Stromal cell of bone marrow (primary cell): ENCODE measurements around the gene PDE2A.

Experiments used
- DNase-seq: peaks from one replicate; pipeline ENCODE4 v3.0.0-alpha.2; 2012; ENCODE audit warnings: low read depth

Gene PDE2A

DNA sequence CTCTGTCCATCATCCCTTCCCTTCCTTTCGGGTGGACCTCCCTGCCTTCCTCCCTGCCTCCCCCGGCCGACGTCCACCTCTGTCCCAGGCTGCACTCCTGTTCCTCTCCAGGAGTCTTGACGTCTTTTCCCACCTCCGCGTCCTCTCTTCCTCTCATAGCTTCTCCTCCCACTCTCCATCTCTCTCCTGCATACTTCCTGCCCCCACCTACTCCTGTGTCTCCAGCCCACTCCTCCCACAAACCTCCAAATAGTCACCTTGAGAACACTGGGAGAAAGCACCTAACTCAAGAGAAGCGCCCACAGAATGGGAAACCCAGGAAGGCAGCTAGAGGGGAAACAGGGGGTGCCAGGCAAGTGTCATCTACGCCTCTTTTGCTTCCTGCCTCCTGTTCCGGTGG is 60.8 kb downstream of the PDE2A start:
- DNase-seq = no peak

DNA sequence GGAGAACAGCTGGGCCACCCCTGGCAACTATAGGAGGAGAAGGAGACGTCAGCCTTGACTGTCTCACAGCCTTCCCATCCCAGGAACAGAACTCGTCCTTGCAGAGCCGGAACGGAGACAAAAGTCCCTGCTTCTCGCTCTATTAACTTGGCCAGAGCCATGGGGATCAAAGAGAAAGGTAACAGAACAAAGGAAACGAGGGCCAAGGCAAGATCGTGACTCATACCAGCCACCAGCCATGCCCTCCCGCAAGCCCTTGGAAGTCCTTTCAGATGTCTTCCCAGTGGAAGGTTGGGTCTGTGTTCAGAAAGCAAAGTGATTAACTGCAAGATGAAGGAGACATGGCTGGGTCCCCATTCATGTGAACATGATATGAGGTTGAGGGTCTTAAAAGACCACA is 64.7 kb downstream of the PDE2A start:
- DNase-seq = no peak

DNA sequence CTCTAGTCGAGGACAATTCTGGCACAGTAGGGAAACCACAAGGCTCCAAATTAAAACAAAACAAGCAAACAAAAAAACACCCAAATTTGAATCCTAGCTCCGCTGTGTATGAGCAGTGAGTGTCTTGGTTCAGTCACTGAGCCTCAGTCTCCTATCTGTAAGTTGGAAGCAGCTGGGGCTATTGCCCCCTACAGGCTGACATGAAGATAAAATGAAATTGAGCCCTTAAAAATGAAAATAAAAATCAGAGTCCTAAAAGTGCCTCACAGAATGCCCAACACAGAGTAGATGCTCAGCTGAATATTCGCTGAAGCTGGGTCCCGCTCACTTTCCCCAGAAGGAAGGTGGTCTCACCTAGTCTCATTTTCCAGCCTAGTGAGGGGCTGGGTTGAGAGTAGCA is 65.2 kb downstream of the PDE2A start:
- no peak for DNase-seq

DNA sequence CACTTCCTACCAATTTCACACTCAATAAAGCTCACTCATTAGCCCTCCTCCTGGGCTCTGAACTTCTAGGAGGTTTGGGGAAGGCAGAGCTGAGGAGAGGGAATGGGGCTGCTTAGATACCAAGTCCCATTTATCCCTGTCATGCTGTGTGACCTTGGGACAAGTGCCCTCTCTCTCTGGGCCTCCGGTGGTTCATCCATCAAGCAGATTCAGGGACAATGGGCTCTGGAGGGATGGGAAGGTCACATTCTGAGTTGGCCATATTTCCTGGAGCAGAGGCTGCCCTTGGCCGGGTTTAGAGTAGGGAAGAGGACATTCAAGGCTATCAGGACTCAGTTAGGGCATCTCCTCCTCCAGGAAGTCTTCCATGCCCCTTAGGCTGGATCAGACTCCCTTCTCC is 66.7 kb downstream of the PDE2A start:
- no peak for DNase-seq

DNA sequence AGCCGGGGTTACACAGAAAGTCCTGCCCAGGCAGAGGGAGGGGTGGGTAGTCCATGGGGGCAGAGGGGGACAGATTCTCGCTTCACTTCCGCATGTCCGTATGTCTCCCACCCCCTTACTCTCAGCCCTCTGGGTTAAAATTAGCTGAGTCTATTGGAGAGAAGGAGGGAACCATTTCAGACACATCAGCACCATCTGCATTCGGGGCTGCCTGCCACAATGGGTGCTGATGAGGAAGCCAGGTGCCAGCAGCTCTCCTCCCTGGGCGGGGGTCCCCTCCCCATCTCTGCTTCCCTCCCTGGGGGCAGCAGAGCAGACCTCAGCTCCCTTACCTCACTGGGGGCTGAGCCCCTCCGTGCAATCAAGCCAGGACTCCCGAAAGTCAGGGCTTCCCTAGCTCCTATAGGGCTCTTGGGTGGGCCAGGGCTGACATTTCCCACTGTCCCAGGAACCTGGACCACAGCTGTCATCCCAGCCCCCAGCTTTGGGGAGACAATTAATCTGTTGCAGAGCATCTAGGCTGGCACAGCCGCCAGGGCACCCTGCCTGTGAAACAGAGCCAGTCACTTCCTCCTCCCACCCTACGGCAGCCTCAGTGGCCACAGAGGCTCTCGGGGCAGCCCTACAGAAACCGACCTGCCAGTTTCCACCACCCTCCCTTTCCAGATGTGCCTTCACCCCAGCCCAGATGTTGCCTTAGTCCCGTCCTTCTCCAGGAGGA is 67.3 kb downstream of the PDE2A start:
- no peak for DNase-seq

DNA sequence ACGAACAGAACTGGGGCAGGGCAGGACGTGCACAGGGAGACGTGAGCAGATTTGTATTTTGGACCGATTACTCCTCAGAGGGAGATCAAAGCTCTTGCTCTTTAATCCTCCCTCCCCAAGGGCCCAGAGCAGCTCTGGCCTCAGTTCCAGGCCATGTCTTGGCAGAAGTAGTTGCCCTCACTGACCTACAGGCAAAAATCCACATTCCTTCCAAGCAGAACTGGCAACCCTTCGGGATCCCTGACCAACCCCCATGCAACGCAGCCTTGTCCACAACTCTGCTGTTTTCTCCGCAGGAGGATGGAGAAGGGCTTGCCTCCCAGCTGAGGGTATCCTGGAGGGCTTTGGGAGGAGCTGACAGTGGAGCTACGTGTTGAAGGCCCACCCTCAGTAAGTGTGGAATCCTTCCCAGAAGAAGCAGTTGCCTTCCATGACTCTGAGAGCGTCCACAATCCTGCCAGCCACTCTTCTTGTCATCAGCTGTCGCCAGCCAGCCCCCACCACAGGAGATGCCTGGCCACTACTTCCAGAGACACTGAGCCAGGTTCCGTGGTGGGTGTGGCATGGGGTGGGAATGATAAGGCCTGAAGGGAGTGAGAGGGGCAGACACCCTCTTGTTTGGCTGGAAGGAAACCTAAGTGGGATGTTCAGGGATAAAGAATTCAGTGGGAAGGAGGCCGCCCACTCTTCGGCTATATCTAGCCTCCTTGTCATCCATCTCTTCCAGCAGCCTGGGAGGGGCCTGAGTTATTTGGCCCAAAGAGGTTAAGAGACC is 68.1 kb downstream of the PDE2A start:
- DNase-seq = no peak

DNA sequence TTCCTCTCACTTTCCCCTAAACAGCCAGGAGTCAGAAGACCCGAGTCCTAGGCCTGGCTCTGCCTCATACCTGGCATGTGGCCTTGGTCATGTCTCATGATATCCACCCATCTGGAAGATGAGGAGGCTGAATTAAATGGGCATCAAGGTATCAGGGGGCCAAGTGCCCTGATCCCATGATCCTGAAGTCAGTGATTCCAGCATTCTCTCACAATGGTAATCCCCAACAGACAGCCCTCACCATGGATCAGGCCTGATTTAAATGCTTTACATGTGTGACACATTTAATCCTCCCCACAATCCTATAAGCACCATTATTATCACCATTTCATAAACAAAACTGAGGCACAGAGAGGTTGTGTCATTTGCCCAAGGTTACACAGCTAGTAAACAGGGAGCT is 70.0 kb downstream of the PDE2A start:
- DNase-seq = no peak

DNA sequence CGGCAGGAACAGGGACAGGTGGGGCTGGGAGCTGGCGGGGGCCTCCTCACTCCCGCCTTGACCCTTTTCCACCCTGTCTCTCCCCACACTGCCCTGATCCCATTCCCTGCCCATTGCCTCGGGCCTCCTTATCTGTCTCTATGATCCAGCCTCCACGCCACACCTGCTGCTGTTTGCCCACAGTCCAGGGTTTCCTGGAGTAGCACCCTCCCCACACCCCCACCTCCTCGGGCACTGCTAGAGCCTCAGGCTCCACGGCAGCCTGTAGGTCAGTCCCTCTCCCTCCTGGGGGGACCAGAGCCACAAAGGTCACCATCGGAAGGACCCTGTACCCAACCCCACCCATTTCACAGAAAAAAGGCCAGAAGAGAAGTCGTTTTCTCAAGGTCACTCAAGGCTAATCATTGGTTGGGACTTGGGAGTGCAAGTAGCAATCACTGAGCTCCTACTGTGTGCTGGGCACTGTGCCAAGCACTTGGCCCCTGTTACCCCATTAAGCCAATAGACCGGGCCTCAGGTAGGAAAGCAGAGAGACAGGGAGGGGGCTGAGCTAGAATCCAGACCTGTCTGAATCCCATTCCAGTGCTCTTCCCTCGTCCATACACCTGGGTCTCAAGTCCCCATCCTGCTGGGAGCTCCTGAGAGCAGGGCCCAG is 71.8 kb downstream of the PDE2A start:
- no peak for DNase-seq

DNA sequence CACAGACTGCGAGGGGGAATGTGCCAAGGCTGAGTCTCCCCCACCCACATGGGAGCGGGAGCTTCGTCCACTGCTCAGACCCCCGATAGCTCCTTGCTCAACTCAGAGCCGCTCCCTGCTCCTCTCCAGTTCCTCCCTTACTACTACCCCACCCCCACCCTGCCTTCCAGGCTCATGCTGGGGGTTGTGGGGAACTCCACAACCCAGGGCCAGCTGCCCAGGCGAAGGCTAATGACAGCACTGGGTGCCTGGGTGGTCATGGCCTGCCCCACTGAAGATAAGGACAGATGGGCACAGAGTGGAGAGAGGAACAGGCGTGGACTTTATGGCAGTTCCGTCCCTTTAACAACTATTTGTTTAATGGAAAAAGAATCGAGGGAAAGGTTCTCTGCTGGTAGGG is 73.7 kb downstream of the PDE2A start:
- no peak for DNase-seq

DNA sequence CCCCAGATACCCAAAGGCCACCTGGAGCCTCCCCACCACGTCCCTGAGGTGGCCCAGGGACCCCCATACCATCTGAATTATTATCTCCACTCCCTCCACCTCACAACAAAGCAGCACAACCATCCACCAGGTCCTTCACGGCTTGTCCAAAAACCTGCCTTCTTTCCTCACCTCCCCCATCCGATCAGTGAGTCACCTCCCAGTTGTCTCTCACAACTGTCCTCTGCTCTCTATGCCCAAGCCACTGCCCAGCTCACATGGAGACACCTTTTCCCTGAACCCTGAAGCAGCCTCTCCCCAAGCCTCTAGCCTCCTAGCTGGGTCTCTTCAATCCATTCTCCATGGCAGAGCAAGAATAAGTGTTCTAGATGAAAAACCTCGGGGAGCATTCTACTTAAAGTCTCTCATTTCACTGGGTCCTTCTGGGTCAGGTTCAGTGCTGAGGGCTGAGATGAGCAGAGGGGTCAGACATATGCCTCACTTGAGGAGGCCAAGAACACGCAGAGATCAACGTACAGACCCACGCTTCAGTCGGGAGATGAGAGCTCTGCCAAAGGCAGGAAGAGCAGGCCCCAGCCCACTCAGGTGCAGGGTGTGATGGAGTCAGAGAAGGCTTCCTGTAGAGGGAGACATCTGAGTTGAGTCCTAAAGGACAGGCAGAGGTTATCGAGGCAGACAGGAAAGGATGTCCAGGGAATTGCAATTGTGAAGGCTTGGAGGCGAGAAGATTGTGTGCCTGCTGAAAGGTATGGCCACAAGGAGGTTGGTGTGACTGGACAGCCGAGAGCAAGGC is 74.7 kb downstream of the PDE2A start:
- DNase-seq = no peak

DNA sequence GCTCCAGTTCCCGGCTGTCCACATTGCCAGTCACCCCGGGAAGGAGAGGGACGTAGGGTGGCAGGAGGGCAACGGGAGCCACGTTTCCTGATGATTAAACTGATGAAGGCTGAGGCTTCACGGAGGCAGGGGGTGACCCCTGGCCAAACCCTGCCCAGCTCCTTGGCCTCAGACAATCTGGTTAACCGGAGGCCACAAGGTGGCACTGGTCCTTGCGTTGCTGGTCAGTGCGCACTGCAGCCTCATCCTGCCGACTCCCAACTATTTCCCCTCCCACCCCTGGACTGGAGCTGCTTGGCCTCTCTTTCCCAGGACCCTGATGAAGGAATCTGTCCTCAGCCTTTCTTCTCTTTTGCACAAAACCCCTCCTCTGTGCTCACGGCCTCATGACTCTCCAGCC is 75.3 kb downstream of the PDE2A start:
- DNase-seq = no peak

DNA sequence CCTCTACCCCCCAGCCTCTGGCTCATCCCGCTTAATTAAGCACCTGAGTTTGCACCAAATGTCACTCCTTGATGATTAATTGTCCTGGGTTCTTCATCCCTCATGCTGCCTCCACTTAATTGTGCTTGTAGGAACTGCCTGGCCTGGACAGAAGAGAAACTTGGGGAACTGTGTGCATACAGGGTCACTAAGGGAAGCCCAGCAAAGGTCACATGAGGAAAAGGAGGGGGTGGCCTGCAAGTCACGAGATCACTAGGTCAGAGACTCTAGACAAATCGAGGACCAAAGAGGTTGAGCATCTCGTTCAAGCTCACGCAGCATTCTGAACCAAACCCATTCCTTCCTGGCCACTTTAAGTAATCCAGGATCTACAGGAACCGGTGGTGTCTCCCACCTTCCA is 75.8 kb downstream of the PDE2A start:
- no peak for DNase-seq

DNA sequence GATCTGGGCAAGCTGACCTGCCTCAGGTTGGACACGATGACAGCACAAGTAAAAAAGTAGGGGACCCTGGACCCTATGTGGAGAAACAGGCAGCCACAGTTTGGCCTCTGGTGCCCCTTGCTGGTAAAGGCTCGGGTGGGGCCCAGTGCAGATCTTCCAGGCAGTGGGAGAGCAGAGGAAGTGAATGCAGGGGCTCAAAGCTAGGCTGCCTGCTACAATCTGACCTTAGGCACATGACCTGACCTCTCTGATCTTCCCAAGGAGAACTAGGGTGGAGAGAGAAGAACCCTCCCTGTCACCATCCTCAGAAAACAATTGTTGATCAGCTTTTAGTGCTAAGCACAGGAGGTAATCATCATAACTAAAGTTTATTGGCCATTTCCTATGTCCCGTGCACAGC is 76.5 kb downstream of the PDE2A start:
- no peak for DNase-seq

DNA sequence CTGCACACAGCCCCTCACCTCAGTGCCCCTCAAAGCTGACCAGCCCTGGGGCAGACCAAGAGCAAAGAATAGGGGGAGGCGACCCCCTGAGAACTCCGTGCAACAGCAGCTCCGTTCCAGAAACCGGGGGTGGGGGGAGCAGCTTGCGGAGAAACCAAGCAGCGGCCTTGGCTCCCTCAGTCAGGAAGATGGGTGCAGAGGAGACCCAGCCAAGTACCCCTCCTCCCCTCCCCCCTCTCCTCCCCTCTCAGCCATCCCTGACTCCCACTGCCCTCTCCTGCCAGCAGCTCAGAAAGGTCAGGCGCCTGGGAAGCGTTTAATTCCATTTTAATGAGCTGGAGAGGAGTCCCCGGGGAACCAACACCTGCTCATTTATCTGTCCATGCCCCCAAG is 78.9 kb downstream of the PDE2A start:
- DNase-seq = no peak

DNA sequence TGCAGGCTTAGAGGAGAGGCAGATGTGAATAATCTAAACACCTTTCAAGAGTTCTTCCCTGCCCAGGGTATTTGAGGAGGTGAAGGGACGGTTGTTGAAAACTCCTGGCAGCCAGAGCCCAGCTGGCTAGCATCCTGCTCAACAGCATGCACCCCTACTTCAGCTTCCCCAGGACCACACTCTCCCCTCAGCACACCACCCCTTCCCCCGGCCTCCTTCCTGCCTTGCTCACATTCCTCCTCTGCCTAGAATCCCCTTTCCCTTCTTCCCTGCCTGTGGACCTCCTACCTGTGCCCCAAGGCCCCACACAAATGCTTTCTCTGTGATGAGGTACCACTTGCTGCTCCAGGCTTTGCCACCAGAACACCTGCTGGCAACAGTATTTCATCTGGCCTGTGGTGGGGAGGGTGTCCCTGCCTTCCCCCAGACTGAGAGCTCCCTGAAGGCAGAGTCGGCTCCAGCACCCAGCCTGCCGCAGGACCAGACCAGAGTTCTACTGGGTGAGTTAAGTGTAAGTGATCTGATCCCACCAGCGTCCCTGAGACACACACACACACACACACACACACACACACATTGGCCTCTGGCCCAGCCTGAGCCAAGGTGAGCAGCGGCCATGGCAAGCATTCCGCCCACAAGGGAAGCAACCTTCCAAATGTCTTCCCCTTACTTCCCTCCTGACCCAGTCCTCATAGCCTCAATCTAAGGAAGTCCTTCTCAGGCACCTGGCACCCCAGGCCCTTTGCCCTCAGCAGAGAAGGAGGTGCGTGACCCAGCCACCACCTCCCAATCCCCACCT is 79.5 kb downstream of the PDE2A start:
- no peak for DNase-seq

DNA sequence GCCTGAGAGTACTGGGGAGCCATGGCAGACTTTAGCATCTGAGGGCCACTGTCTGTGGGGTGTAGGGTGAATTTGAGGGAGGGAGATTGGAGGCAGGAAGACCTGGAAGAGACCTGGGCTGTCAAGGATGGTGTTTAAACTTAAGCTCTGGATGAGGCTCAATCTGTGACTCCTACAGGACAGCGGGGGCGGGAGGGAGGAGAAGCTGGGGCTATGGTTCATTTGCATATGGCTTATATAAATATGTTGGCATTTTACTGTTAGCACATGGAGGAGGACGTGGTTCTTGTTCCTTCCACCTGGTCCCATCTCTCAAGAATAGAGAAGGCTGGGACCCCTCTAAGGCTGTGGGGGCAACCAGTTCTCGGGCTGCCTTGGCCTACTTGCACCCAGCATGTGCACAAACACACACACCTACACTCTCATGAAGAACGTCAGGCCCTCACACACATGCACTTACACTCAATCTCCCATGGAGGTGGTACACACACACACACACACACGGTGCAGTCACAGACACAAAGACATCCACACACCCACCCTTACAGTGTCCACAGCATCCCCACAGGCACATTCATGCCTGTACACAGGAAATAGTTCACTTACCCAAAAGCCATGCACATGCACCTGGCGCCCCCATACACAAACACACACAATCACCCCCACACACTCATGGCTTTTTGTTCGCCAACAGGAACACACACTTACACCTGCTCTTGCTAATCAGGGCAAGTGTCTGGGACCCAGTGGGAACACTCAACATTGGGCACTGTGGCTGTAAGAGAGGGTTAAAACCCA is 81.3 kb downstream of the PDE2A start:
- DNase-seq = no peak

DNA sequence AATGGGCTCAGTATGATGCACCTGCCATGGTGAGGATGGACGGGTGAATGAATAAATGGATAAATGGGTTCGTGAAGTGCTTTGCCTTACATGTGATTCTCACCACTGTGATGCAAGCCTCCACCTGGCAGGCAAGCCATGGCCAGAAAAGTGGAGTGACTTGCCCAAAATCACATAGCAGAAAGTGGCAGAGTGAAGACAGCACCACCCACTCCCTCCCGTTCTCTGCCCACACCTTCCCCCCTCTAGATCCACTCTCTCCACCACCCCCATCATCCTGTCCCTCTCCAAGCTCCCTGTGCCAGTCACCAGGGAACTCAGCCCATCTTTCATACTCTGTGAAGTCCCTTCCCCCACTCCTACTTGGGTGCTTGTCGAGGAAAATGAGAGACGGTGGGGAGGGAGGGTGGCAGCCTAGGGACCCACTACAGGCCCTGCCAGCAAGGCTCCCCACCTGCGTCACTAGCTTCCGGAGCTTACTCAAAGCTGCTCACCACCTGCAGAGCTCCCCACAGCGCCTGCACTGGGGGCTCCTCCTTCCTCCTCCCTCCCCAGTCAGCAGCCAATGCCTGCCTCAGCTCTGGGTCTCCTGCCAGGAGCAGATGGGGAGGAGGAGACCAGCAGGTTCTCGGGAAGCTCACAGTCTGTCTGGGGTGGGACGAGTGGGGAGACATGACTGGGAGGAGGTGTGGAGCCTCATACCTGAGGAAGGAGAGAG is 82.3 kb downstream of the PDE2A start:
- DNase-seq = no peak

DNA sequence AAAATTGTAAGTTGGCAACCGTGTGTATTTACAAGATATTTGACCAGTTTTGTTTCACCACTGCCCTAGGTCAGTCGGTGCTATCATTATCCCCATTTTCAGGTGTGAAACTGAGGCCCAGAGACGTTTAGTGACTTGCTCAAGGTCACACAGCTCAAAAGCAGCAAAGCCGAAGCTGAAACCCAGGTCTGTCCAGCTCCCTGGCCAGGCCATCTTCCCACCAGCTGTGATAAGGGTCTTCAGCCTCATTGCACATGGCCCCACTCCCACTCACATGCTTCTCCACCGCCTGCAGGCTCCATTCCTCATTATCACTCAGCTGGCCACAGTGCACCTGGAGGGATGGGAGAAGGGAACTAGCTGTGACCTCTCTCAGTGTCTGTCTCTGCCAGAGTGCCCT is 83.2 kb downstream of the PDE2A start:
- DNase-seq = no peak

DNA sequence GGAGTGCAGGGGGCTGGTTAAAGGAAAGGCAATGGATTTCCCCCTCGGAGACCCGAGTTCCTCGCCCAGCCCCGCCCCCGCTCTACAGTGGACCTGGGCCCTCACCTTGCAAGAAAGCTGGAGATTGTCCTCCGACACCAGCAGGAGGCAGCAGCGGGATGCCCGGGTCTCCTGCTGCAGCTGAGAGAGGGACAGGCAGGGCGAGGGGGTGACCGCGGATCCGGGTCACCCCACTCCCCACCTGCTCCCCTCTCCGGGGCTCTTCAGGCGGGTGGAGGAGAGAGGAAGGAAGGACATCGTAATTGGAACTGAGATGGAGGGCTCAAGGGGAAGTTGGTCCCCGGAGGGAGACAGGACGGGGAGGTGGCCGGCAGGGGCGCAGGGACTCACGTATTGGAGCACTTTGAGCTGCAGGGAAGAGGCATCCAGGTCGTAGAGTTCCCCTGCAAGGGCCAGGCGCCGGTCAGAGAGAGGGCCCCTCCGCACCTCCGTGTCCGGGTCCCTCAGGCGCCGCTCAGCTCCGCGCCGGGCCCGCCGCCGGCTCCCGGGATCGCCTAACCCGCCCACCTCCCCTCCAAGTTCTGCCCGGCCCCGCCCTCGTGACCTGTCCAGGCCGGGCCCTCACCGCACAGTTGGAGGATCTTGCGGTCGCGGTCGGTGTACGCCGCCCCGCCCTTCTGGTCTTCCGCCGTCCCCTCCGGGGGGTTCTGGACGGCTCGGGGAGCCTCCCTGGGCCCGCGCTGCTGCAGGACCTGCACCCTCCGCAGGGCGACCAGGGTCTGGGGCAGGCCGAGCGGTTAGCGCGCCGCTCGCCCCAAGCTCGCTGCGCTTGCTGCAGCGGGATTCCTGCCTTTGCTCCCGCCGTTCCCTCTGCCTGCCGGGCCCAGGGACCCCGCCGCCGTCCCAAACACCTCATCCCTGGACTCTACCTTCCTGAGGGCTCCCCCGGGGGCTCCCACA is 84.1 kb downstream of the PDE2A start:
- no peak for DNase-seq
